ENCODE data around the gene MBTPS1. TPM values are rescaled to one million over a fixed set of nuclear protein-coding genes. Genes with fewer than 3 reads are reported as not detected.

The MBTPS1 gene
- total and polyA plus RNA-seq, 2 experiments from 2014 or later = 18.1 to 49.3 TPM

- TF ChIP-seq REST (IDR thresholded peaks at IDR 0.05; ENCODE audit: unreplicated experiment) (no peak), JUNB (IDR thresholded peaks at IDR 0.05; ENCODE audit: unreplicated experiment) (no peak), NANOG (IDR thresholded peaks at IDR 0.05; ENCODE audit: borderline replicate concordance) (no peak), EZH2 (IDR thresholded peaks at IDR 0.05; ENCODE audit: low read depth, unreplicated experiment) (no peak), ZNF114 (CRISPR knock-in tag; IDR thresholded peaks at IDR 0.05) (no peak)
Measured at GRCh38 chr16:84079664-84080063, 37.1 kb downstream of the MBTPS1 start (continued).

GRCh38 chr16:84075376-84075775 is 41.4 kb downstream of the MBTPS1 start:
- H3K36me3 ChIP-seq (ENCODE audit: insufficient read depth) = no peaks in the 10 kb centered on the region
- H3K4me1 Mint-ChIP-seq = no peaks in the 10 kb centered on the region
- H3K27me3 ChIP-seq (ENCODE audit: insufficient read depth) = no peaks in the 10 kb centered on the region
- no peaks in the 10 kb centered on the region for H3K79me2 ChIP-seq (replicated peaks; ENCODE audit: insufficient read depth)
- H3K4me3 ChIP-seq = no peak overlapping the region
- no peaks in the 10 kb centered on the region for H4K20me1 ChIP-seq (replicated peaks; ENCODE audit: insufficient read depth)
- no peak for DNase-seq (ENCODE audit: low spot score)
- H2AFZ ChIP-seq = no peak overlapping the region
- no peak overlapping the region for H3K4me2 ChIP-seq
- H3K27me3 Mint-ChIP-seq (ENCODE audit: insufficient read depth, low read depth, poor library complexity) = no peaks in the 10 kb centered on the region
- H3K36me3 Mint-ChIP-seq (ENCODE audit: low read depth) = peaks cover 27% of the 10 kb centered on the region; the same call in 2 of the 3 replicates
- no peak for TF ChIP-seq STAT1 (IDR thresholded peaks at IDR 0.05; ENCODE audit: unreplicated experiment)
- no peaks in the 10 kb centered on the region for H3K4me1 ChIP-seq (ENCODE audit: insufficient read depth)
- no peaks in the 10 kb centered on the region for H3K9me2 ChIP-seq (ENCODE audit: insufficient read depth)
- no peaks in the 10 kb centered on the region for H3F3A ChIP-seq (replicated peaks; ENCODE audit: low read depth)
- H3K9me3 Mint-ChIP-seq = no peaks in the 10 kb centered on the region
- ATAC-seq = no peak
- no peak overlapping the region for H3K27ac ChIP-seq (ENCODE audit: low read depth)
- H3K27ac Mint-ChIP-seq = no peak overlapping the region
- H3K4me3 Mint-ChIP-seq = no peak overlapping the region

- H4K20me1 ChIP-seq (replicated peaks; ENCODE audit: insufficient read depth) = no peaks in the 10 kb centered on the region
- H3K4me3 ChIP-seq = no peak overlapping the region
- no peaks in the 10 kb centered on the region for H3K36me3 ChIP-seq (ENCODE audit: insufficient read depth)
- no peaks in the 10 kb centered on the region for H3F3A ChIP-seq (replicated peaks; ENCODE audit: low read depth)
- Mint-ChIP-seq H3K27ac (no peak overlapping the region), H3K4me1 (no peaks in the 10 kb centered on the region), H3K27me3 (ENCODE audit: insufficient read depth, low read depth, poor library complexity) (no peaks in the 10 kb centered on the region), H3K9me3 (no peaks in the 10 kb centered on the region), H3K36me3 (ENCODE audit: low read depth) (peaks cover 31% of the 10 kb centered on the region), H3K4me3 (no peak overlapping the region)
- H3K9me2 ChIP-seq (ENCODE audit: insufficient read depth) = no peaks in the 10 kb centered on the region
- DNase-seq (ENCODE audit: low spot score) (no peak), ATAC-seq (no peak)
- no peak overlapping the region for H3K4me2 ChIP-seq
- H3K27ac ChIP-seq (ENCODE audit: low read depth) = no peak overlapping the region
- no peaks in the 10 kb centered on the region for H3K4me1 ChIP-seq (ENCODE audit: insufficient read depth)
- no peaks in the 10 kb centered on the region for H3K27me3 ChIP-seq (ENCODE audit: insufficient read depth)
- no peak overlapping the region for H2AFZ ChIP-seq
- no peaks in the 10 kb centered on the region for H3K79me2 ChIP-seq (replicated peaks; ENCODE audit: insufficient read depth)
- TF ChIP-seq ZNF114 (CRISPR knock-in tag; IDR thresholded peaks at IDR 0.05) (no peak), ZNF462 (CRISPR knock-in tag; IDR thresholded peaks at IDR 0.05) (no peak), EZH2 (IDR thresholded peaks at IDR 0.05; ENCODE audit: low read depth, unreplicated experiment) (no peak), ETS1 (IDR thresholded peaks at IDR 0.05) (no peak)
Measured at GRCh38 chr16:84074721-84075120, 42.0 kb downstream of the MBTPS1 start.

All from GM23338 (cell line).